Stimulated activated CD8-positive, alpha-beta memory T cell treated with anti-CD3 and anti-CD28 coated beads, Interleukin-2, amount 100 ng/mL, for 1 hour (primary cell): ENCODE results near the gene MGAT5B.

ENCODE experiments used
- DNase-seq, 2 donors: peaks; one replicate each; pipeline ENCODE4 v3.0.0-alpha.2; 2020; ENCODE audit warnings: low read depth in 2 of 2

The MGAT5B gene

DNA sequence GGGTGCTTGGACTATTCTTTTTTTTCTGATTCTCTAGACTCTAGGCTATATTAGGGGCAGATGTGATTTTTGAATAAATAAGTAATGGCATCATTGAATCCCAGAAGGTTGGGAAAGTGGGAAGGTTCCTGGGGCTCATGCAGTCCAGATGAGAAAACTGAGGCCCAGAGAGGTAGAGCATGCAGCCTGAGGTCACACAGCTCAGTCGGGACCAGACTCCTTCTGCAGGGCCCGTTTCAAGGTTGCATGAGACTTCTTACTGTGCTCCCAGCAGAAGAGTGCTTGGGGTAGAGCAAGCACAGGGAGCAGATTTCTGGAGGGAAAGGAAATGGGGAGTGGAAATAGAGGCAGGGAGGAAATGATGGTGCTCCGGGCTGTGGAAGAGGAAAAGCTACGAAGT is 59.8 kb downstream of the MGAT5B start:
- DNase-seq, result no peak

DNA sequence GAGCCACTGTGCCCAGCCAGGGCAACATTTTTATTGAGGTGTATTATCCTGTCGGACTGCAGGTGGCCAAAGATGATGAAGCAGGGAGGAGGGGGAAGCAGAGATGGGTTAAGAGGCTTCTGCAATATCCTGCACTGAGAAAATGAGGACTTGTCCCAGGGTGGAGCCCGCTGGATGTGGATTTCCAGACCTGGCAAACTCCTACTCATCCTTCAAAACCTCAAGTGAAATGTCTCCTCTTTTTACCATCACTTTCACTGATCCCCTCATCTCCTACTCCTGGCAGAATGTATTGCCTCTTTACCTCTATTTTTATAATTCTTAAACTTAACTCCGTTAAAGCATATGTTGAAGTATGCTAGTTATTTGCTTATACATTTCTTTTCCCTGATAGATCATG is 60.9 kb downstream of the MGAT5B start:
- no peak for DNase-seq

DNA sequence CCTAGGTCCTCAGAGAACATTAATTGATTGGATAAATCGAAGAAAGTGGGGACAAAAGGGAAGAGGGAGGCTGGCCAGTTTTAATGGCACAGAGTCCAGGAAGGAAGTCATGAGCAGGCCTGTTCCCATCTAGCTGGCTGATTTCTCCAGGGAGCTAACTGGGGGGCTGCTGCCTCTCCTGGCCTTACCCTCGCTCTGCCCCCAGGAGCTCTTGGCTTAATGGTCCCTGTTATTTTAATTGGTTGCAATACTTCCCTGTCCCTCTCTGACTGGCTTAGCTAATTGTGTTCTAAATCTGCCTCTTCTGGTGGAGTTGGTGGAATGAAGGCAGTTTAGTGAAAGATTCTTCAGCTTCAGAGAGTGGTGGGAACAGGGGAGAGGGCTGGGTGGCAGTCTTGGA is 61.4 kb downstream of the MGAT5B start:
- no peak for DNase-seq

DNA sequence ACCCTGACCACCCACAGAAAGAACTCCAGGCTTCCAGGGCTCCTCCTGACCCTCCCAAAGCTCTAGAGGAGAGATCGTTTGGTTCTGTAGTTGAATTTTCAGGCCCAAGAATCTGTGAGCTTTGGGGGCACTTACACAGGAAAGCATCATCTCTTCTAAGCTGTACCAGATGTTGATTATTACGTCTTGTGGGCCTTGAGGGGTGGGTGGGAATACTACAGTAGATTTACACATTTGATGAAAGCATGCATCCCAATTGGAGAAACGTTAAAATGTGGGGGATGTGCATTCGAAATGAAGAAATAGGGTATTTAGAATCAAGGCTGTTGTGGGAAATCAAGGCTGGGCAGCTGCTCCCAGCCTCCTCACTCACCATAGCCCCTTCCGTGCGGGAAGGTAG is 61.9 kb downstream of the MGAT5B start:
- no peak for DNase-seq

DNA sequence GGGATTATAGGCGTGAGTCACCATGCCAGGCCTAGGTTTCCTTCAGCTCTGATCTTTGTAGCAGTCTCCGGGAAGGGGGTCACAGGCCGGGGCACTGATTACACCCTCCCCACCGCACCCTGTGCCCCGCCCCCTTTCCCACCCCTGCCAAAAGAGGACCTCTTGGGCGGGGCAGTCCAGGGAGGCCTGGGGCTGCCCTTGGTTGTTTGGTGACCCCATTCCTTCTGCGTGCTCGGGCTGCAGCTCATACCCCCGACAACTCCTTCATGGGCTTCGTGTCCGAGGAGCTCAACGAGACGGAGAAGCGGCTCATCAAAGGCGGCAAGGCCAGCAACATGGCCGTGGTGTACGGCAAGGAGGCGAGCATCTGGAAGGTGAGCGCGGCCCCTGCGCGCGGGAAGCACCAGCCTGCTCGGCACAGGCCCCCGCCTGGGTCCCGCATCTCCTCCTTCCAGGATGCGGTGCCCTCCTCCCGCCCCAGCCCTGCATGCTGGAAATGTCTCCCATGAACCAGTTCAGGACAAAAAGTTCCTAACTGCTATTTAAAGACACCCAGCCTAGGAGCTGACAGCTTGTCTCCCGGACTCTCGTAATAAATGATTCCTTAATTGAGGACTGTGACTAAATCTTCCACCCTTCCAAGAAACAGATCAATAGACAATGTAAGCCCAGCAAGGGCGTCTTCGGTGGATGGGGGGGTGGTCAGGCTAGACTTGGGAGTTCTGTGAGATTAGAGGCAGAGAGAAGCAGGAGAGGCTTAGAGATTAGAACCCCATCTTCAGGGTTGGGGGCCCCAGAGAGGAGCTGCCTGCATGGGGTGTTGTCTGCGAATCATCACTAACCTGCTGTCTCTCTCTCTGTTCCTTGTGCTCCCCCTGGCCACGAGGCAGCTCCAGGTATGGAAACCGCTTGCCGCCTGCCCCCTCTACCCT is 64.5 kb downstream of the MGAT5B start:
- DNase-seq, result no peak

DNA sequence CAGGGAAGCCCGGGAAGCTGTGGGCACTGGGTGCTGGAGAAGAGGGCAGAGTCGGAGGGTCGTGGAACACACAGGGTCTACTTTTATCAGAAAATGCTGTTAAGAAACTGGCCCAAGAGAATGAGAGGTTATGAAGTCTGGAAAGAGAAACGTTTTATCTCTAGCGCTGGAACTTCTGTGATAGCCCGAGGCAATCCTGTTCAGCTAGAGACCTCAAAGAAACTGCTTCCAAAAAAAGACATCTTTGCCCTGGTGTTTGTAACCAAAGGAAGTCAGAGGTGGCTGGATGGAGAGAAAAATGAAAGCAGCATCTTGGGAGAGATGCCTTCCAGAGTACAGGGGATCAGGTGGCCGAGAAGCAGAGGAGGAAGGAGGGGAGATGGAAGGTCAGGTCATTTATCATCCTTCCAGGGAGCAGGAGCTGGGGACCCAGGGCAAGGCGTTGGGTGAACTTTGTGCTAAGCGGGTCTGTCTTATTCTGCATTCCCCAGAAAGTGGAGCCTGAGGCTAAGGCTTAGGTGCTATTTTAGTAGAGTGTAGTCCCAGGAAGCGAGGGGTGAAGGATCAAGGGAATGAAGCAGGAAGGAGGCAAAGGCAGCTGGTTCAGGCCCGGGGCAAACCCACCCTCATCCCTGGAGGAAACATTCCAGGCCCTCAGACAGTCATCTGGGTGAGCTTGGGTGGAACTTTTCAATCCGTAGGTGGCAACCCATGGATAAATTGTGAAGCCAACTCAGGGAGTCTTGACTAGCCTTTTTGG is 66.5 kb downstream of the MGAT5B start:
- DNase-seq, result no peak

DNA sequence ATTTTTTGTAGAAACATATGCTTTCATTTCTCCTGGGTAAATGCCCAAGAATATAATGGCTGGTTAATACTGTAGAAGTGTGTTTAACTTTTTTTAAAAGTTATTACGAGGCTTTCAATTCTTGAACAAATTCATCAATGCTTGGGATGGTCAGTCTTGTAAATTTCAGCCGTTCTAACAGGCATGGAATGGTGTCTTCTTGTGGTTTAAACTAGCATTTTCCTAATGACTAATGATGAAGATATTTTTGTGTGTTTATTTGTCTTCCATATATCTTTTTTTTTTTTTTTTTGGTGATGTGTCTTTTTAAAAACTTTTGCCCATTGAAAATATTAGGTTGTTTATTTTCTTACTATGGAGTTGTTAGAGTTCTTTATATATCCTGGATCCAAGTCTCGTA is 67.1 kb downstream of the MGAT5B start:
- DNase-seq, result no peak

DNA sequence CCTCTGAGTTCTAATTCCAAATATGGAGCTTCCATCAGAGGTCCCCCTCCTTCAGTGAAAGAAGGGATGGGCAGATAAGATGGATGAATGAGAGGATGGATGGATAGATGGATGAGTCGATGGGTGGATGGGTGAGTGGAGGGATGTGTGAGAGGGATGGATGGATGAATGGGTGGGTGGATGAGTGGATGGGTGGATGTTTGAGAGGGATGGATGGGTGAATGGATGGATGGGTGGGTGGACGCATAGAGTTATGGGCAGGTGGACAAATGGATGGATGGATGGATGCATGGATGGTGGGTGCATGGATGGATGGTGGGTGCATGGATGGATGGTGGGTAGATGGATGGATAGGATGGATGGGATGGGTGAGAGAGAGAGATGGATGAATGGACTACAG is 69.0 kb downstream of the MGAT5B start:
- no peak for DNase-seq

DNA sequence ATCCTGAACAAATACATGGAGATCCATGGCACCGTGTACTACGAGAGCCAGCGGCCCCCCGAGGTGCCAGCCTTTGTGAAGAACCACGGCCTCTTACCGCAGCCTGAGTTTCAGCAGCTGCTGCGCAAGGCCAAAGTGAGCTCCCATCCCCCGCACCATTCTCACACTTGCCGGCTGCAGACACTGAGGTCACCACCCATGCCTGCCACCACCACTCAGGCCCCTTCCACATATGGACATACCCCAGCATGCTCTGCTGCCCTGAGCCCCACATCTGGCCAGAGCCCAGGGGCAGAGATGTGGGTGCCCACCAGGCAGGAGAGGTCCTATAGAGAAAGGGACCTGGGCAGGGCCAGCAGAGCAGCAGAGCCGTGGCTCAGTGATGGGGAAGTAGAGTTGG is 69.8 kb downstream of the MGAT5B start:
- no peak for DNase-seq

DNA sequence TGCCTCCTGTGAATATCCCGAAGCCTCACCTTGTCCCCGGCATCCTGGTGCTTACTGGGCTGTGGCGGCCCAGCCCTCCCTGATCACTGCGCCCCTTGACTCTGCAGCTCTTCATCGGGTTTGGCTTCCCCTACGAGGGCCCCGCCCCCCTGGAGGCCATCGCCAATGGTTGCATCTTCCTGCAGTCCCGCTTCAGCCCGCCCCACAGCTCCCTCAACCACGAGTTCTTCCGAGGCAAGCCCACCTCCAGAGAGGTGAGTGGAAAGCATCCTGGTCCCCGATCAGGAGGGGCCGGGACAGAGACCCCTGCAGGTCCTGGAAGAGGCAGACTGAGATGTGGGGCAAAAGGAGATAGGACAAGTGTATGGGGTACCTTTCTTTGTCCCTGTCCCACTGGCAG is 72.1 kb downstream of the MGAT5B start:
- DNase-seq, result no peak

DNA sequence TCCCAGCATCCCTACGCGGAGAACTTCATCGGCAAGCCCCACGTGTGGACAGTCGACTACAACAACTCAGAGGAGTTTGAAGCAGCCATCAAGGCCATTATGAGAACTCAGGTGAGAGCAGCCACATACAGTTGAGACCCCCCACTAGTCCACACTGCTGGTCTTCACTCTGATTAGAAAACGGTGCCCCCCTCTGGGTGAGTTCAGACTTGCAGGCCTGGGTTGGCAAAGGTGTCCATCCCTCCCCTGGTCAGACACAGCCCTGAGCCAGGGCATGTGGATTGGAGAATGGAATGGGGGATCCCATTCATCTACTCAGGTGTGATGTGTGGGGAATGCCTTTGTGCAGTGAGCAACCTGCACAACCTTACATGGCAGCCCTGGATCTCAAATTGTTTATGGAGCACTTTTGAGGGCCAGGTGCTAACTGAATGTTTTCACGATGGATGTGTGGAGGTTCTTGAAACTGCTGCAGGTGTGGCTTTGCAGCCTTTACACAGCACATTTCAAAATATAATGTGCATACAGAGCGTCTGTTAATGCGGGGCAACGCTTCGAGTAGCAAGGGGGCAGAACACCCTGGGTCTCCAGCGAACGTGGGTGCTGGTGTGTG is 72.6 kb downstream of the MGAT5B start:
- no peak for DNase-seq

DNA sequence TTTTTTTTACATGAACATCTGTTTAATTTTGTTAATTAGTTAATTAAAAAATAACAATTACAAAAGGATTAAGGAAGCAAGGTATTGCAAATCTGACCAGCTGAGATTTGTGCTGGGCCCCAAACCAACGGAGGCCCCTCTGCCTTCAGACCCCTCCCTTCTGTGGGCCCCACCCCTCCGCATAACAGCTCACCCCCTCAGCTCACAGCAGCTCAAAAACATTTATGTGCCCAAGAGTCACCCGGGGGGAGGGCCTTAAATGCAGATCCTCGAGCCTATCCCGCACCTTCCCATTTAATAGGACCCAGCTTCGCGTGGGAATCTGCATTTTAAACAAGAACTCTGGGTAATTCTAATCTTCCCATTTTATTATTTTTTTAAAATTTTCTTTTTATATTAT is 75.0 kb downstream of the MGAT5B start:
- DNase-seq, result no peak

DNA sequence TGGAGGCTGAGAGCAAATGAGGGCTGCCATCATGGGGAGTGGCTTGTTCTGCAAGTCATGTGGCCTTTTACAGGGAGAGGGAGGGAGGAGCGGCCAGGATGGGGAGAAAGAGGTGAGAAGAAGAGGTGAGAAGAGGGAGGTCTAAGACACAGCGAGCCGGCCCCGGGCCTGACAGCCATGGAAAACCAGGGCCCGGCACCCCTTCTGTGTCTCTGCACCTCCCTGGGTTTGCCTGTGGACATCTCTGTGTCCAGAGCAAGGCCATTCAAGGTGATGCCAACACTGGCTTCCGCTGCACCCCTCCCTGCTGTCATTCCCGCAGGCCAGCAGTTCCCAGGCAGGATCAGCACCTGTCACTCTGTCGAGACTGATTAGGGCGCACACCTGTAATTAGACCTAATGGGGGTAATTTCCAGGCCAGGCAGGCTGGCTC is 75.6 kb downstream of the MGAT5B start:
- DNase-seq, result no peak

DNA sequence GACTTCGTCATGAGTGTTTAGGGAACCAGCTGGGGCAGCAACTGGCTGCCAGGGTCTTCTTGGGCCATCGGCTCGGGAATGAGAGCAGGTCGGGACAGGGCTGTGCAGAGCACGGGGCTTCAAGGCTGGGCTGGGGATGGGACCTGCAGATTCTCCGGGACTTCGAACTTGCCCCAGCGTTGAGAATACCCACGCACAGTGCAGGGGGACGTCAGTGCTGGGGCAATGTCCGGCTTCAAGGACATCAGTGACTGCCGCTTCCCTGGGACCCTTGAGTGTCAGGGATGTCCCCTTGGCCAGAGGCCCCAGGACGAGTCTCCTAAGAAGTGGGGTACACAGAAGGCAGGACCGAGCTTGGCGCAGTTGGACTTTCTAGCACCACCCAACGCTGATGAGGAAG is 76.3 kb downstream of the MGAT5B start:
- DNase-seq, result no peak

DNA sequence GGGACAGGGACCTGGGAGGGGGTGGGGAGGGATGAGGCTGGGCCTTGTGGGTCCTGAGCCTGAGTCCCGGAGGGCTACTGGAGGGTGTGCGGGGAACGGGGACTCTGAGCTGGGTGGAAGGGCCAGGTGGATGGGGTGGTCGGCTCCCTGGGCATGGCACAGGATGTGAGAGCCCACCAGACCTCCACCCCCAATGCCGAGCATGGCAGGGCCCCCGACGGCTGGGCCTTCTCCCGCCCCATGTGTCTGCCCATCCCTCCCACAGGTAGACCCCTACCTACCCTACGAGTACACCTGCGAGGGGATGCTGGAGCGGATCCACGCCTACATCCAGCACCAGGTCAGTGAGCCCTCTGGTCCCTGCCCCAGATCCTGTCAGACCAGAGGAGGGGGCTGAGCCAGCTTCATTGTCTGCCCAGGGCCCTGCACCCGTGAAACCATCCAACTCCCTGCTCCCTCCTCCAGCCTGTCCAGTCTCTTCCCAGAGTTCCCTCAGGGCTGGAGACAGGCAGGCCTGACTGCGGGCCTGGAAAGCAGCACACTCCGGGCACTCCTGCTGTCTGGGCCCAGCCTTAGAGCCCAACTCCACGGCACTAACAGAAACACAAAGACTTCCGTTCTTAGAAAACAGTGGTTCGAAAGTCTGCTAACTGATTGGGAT is 78.0 kb downstream of the MGAT5B start:
- no peak for DNase-seq

DNA sequence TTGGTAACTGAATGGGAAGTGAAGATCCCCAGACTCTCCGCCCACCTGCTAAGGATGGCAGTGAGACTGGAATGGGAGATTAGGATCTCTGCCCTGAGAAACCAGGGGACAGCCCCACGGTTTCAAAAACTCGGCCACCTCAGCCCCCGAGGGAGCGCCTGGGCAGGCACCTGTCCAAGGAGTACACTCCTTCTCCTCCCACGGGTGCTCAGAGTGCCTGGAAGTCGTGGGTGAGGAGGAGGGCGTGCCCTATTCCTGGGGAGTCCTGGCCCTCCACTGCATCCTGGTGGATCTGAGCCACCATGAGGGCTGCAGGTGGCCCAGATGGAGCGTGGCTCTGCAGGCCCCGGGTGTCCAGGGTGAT is 78.5 kb downstream of the MGAT5B start:
- no peak for DNase-seq

DNA sequence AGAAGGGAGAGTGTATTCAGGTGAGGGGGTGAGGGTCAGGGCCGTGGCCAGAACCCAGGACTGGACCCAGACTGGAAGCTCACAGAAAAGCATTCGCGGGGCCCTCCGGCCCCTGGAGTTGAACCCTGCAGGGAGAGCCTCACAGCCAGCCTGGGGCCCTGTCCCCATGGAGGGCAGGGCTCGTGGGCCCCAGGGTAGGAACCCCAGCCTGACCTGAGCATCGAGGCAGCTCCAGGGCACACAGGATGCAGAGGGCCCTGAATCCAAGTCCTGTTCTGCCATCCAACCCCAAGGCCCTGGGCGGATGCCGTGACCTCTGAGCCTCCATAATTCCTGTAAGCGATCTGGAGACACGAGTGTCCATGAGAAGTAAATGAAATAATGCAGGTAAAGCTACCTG is 79.1 kb downstream of the MGAT5B start:
- DNase-seq, result no peak

DNA sequence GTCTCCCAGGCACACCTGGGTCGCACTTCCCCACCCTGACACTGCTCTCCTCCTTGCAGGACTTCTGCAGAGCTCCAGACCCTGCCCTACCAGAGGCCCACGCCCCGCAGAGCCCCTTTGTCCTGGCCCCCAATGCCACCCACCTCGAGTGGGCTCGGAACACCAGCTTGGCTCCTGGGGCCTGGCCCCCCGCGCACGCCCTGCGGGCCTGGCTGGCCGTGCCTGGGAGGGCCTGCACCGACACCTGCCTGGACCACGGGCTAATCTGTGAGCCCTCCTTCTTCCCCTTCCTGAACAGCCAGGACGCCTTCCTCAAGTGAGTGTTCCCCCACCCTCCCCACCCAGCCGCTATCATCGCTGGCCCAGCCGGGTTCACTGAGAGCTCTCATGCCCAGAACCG is 79.6 kb downstream of the MGAT5B start:
- DNase-seq, result no peak

DNA sequence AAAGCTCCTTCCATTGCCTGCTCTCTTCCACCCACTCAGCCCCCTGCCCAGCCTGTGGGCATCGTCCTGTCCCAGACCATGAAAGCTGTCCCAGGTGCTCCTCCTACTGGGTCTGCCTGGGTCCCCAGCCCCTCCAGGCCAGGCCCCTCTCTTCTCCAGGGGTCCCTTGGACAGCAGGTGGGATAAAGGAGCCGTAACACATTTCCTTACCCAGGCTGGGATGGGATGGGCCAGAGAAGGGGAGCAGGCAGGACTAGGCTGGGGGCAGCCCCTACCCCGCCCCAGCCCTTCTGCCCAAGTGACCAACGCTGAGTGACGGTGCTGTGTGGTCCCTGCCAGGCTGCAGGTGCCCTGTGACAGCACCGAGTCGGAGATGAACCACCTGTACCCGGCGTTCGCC is 80.1 kb downstream of the MGAT5B start:
- DNase-seq, result no peak

DNA sequence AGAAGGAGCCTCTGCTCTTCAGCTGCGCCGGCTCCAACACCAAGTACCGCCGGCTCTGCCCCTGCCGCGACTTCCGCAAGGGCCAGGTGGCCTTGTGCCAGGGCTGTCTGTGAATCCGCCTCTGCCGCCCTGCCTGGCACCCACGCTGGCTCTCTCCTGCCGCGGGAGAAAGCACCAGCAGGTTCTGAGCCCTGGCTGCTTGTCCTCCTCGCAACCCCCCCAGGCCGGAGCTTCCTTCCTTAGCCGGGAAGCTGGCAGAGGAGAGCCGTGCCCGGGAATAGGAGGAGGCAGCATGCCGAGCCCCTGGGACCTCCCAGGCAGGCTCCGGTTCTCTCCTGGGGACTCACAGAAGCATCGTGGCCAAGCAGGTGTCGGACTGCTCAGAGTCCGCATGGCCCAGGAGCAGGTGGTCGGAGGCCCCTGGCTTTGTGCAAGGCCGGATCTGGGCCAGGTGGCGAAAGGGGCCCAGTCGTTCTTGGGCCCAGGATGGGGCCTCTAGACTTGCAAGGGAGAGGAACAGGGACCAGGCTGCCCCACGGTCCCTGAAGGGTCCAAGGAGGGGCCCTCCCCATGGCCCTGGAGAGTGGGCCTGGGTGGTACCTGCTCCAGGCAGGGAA is 80.6 kb downstream of the MGAT5B start:
- no peak for DNase-seq

DNA sequence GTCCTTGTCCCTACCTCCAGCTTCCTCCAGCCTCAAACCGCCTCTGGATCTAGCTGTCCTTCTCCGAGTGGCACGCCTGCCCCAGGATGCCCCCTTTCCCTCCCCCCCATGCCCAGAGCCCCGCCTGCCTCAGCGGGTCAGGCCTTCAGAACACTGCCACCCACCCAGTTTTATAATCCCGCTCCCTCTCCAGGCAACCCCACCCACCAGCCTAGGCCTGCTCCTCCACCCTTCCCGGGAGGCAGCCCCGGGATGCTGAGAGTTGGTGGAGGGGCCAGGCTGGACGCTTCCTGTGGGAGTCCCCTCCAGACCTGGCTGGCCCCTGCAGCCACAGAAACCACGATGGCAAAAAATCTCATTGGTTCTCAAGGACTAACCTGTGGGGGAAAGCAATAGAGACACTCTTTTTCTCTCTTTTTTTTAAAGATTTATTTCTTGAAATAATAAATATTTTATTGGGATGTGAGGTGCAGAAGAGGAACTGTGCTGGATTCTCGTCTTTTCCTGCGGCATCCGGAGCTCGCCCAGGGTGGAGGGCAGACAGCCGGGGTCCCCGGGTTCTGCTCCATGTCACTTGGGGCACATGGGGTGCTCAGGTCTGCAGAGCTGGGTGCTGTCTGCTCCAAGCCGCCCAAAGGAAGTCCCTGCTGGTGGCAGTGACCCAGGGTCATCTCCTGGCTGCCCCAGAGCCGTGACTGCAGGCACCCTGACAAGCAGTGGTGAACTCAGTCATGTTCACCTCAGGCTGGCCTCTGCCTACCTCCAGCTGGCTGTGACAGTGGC is 81.9 kb downstream of the MGAT5B start:
- no peak for DNase-seq
